Measurements from ENCODE around the gene FXYD6.

GRCh38 chr11:117914398-117914761 lies 37.9 kb upstream of the FXYD6 start:
- TF ChIP-seq CTCF (IDR thresholded peaks at IDR 0.05) = no peak
- no peak for TF ChIP-seq POLR2A (IDR thresholded peaks at IDR 0.05)

All from stomach (tissue), 4 donors.